Ishikawa (cell line): ENCODE results near the gene UTP11.
A peak's percentile ranks its signal among the peaks of the same experiment; 100 is the strongest.

Experiments used
- CEBPB ChIP-seq: IDR thresholded peaks from 2 replicates; pipeline ENCODE4 v1.6.1; 2012
- CREB1 ChIP-seq: IDR thresholded peaks from 2 replicates; pipeline ENCODE4 v1.6.1; 2012; ENCODE audit warnings: low read depth
- EGR1 ChIP-seq: IDR thresholded peaks from 2 replicates; pipeline ENCODE4 v1.6.1; 2012
- EP300 ChIP-seq: IDR thresholded peaks from 2 replicates; pipeline ENCODE4 v1.6.1; 2012; ENCODE audit warnings: borderline replicate concordance
- FOXM1 ChIP-seq: IDR thresholded peaks from 2 replicates; pipeline ENCODE4 v1.6.1; 2012; ENCODE audit warnings: low read depth, borderline replicate concordance
- NFIC ChIP-seq: IDR thresholded peaks from 2 replicates; pipeline ENCODE4 v1.6.1; 2012
- RAD21 ChIP-seq: IDR thresholded peaks from 2 replicates; pipeline ENCODE4 v1.6.1; 2012; ENCODE audit warnings: low read depth
- REST ChIP-seq: IDR thresholded peaks from 2 replicates; pipeline ENCODE4 v1.6.1; 2012; ENCODE audit warnings: low read depth, mild to moderate bottlenecking
- TAF1 ChIP-seq: IDR thresholded peaks from 2 replicates; pipeline ENCODE4 v1.6.1; 2012; ENCODE audit warnings: low read depth, mild to moderate bottlenecking
- TCF12 ChIP-seq: IDR thresholded peaks from 2 replicates; pipeline ENCODE4 v1.6.1; 2012; ENCODE audit warnings: low read depth
- TEAD4 ChIP-seq: IDR thresholded peaks from 2 replicates; pipeline ENCODE4 v1.6.1; 2012
- YY1 ChIP-seq: IDR thresholded peaks from 2 replicates; pipeline ENCODE4 v1.6.1; 2012; ENCODE audit warnings: low read depth
- ZBTB7A ChIP-seq: IDR thresholded peaks from 2 replicates; pipeline ENCODE4 v1.6.1; 2012; ENCODE audit warnings: low read depth
- TF ChIP-seq, protein P1 (sequence below): IDR thresholded peaks from 2 replicates; pipeline ENCODE4 v1.6.1; 2012
- TF ChIP-seq, protein P2 (sequence below): IDR thresholded peaks from 2 replicates; pipeline ENCODE4 v1.6.1; 2012

The UTP11 gene

DNA sequence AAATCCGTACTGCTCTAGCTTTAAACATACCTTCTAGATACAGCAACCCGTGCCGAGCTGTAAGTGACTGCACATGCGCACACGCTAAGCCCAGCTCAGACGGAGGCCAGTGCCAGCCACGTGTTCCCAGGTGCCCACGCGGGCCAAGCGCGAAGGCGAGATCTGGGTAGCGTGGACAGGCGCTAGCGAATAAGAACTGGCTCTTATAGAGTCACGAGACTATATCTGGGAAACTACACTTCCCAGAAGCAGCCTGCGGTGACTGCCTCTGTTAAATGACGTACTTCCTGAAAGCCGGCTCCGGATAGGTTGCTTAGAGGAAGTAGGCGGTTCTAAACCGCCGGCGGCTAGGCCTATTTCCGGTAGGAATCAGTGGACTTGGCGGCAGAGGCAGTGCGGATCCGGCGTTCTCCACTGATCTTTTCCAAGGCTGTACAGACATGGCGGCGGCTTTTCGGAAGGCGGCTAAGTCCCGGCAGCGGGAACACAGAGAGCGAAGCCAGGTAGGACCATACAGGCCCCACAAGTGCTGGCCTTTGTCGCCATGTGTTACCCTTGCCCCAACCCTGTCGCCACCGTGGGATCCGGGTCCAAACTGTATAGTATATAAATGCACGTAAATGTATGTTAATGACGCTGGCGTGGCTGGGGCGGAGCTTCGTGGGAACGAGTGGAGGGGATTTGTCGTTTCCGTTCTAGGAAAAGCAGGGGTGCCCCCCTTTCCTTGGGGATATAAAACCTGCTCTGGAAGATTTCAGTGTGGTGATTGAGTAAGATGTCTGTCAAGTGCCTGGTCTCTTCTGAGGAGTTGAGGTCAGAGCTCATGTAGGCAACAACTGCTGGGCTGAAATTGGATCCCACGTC is at the start of gene UTP11:
UTP11 (plus strand) TSS at position 372 of the 864 bp plus-strand sequence; CDS start at position 441, 69 bp downstream.
- TF ChIP-seq CREB1 (peak; percentile 91), TAF1 (peak; percentile 98), CEBPB (no peak), RAD21 (no peak), ZBTB7A (no peak), EP300 (no peak), YY1 (peak; percentile 80), TEAD4 (peak; percentile 54), NFIC (peak; percentile 53; the same call in 1 of the 2 replicates), FOXM1 (no peak), EGR1 (peak; percentile 35; the same call in 1 of the 2 replicates), REST (no peak), TCF12 (peak; percentile 92)
- TF ChIP-seq, protein P1, sequence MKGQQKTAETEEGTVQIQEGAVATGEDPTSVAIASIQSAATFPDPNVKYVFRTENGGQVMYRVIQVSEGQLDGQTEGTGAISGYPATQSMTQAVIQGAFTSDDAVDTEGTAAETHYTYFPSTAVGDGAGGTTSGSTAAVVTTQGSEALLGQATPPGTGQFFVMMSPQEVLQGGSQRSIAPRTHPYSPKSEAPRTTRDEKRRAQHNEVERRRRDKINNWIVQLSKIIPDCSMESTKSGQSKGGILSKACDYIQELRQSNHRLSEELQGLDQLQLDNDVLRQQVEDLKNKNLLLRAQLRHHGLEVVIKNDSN, result peak; percentile 95
- TF ChIP-seq, protein P2, sequence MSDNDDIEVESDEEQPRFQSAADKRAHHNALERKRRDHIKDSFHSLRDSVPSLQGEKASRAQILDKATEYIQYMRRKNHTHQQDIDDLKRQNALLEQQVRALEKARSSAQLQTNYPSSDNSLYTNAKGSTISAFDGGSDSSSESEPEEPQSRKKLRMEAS, result peak; percentile 100

GRCh38 chr1:37965301-37965700 is 47.2 kb upstream of the UTP11 start:
- no peak for TF ChIP-seq ZBTB7A
- TF ChIP-seq TAF1, result no peak
- no peak for TF ChIP-seq EGR1
- TF ChIP-seq NFIC, result no peak

- TF ChIP-seq TEAD4 (no peak), FOXM1 (no peak), TCF12 (no peak), ZBTB7A (no peak)
Observed at GRCh38 chr1:37974567-37974966, 38.0 kb upstream of the UTP11 start.

DNA sequence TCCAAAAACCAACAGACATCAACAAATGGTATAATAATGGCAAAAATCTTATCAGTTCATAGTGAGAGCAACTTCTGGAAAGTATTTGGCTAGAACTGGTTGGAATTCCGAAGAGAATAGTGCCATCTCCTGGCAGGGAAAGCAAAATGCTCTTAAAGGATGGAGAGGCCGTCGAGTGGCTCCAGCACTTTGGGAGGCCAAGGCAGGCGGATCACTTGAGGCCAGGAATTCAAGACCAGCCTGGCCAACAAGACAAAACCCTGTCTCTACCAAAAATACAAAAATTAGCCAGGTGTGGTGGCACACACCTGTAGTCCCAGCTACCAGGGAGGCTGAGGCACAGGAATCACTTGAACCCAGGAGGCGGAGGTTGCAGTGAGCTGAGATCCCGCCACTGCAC is 37.5 kb upstream of the UTP11 start:
- peak; percentile 40 for TF ChIP-seq RAD21

GRCh38 chr1:37978541-37978940 is 34.0 kb upstream of the UTP11 start:
- TF ChIP-seq, protein P1, result no peak
- TF ChIP-seq RAD21 (no peak), REST (no peak), EP300 (no peak), TAF1 (no peak), TEAD4 (no peak), EGR1 (no peak), FOXM1 (no peak), NFIC (no peak), CREB1 (no peak), ZBTB7A (no peak), TCF12 (no peak), CEBPB (no peak), YY1 (no peak)
- TF ChIP-seq, protein P2, result no peak

DNA sequence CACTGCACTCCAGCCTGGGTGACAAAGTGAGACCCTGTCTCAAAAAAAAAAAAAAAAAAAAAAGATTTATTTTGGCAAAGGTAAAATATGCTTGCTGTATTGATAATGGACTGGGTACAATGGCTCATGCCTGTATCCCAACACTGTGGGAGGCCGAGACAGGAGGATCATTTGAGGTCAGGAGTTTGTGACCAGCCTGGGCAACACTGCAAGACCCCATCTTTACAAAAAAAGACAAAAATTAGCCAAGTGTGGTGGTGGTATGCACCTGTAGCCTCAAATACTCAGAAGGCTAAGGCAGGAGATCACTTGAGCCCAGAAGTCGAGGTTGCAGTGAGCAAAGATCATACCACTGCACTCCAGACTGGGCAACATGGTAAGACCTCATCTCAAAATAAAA is 29.0 kb upstream of the UTP11 start:
- TF ChIP-seq ZBTB7A, result no peak
- no peak for TF ChIP-seq CREB1
- no peak for TF ChIP-seq EGR1
- TF ChIP-seq RAD21, result no peak
- no peak for TF ChIP-seq NFIC
- no peak for TF ChIP-seq YY1
- TF ChIP-seq REST, result no peak
- TF ChIP-seq, protein P1, result no peak
- no peak for TF ChIP-seq TCF12
- no peak for TF ChIP-seq FOXM1
- TF ChIP-seq CEBPB, result no peak
- TF ChIP-seq TEAD4, result no peak
- TF ChIP-seq, protein P2, result no peak
- TF ChIP-seq TAF1, result no peak
